ENCODE data around the gene ANKIB1. TPM values are rescaled to one million over a fixed set of nuclear protein-coding genes. Genes with fewer than 3 reads are reported as not detected.

Gene ANKIB1
- polyA plus RNA-seq, 1 donor (not counting 4 experiments of a cell fraction or from before 2014, with no cell fraction given) = 37.0 TPM

GRCh38 chr7:92415225-92415624 lies 169.5 kb downstream of the ANKIB1 start:
- no peak for FAIRE-seq
- Histone ChIP-seq H4K20me1 (ENCODE audit: control insufficient read depth, extremely low read depth, insufficient read depth, low read length) (no peaks in the 10 kb centered on the region), H3K4me1 (ENCODE audit: control insufficient read depth, extremely low read depth, insufficient read depth, low read length) (no peaks in the 10 kb centered on the region), H3K27me3 (ENCODE audit: control insufficient read depth, extremely low read depth, insufficient read depth, low read length) (peaks cover 10% of the 10 kb centered on the region), H3K9me3 (ENCODE audit: control insufficient read depth, low read depth, low read length) (no peaks in the 10 kb centered on the region), H3K4me3 (ENCODE audit: control insufficient read depth in 2 of 3, extremely low read depth in 1 of 3, insufficient read depth in 2 of 3, low read depth in 1 of 3, low read length in 3 of 3) (no peak overlapping the region), H3K79me2 (ENCODE audit: control insufficient read depth, insufficient read depth, low read length) (no peaks in the 10 kb centered on the region), H3K9me1 (ENCODE audit: control insufficient read depth, extremely low read depth, insufficient read depth, low read length) (no peaks in the 10 kb centered on the region), H3K9ac (ENCODE audit: control insufficient read depth, extremely low read depth, insufficient read depth, low read length) (no peak overlapping the region), H3K36me3 (ENCODE audit: control insufficient read depth in 2 of 2, extremely low read depth in 1 of 2, insufficient read depth in 2 of 2, low read length in 2 of 2) (no peaks in the 10 kb centered on the region), H2AFZ (ENCODE audit: control insufficient read depth, low read length) (no peak overlapping the region), H3K4me2 (ENCODE audit: control insufficient read depth, extremely low read depth, insufficient read depth, low read depth, low read length) (no peak overlapping the region), H3K27ac (ENCODE audit: control insufficient read depth, insufficient read depth, low read length) (no peak overlapping the region)
- dilution Hi-C loops (cut with MboI; ENCODE audit: extremely low pct_ligation_motif_present, low sequenced_read_pairs) = no loop called here
- DNase-seq (ENCODE audit: low read depth, low spot score) = no peak
- TF ChIP-seq, protein P1, sequence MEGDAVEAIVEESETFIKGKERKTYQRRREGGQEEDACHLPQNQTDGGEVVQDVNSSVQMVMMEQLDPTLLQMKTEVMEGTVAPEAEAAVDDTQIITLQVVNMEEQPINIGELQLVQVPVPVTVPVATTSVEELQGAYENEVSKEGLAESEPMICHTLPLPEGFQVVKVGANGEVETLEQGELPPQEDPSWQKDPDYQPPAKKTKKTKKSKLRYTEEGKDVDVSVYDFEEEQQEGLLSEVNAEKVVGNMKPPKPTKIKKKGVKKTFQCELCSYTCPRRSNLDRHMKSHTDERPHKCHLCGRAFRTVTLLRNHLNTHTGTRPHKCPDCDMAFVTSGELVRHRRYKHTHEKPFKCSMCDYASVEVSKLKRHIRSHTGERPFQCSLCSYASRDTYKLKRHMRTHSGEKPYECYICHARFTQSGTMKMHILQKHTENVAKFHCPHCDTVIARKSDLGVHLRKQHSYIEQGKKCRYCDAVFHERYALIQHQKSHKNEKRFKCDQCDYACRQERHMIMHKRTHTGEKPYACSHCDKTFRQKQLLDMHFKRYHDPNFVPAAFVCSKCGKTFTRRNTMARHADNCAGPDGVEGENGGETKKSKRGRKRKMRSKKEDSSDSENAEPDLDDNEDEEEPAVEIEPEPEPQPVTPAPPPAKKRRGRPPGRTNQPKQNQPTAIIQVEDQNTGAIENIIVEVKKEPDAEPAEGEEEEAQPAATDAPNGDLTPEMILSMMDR (optimal IDR thresholded peaks at IDR 0.05 in 1 of 3, IDR thresholded peaks at IDR 0.05 in 1 of 3, conservative IDR thresholded peaks at IDR 0.05 in 1 of 3; ENCODE audit: extremely low read depth in 1 of 3, insufficient read depth in 2 of 3, low read length in 3 of 3) = no peak
- TF ChIP-seq EZH2 (IDR thresholded peaks at IDR 0.05; ENCODE audit: low read length) = no peak

GRCh38 chr7:92417913-92418312 lies 172.1 kb downstream of the ANKIB1 start:
- Histone ChIP-seq H3K4me2 (ENCODE audit: control insufficient read depth, extremely low read depth, insufficient read depth, low read depth, low read length) (no peak overlapping the region), H3K27me3 (ENCODE audit: control insufficient read depth, extremely low read depth, insufficient read depth, low read length) (peaks cover 8% of the 10 kb centered on the region), H3K4me3 (ENCODE audit: control insufficient read depth in 2 of 3, extremely low read depth in 1 of 3, insufficient read depth in 2 of 3, low read depth in 1 of 3, low read length in 3 of 3) (no peak overlapping the region), H2AFZ (ENCODE audit: control insufficient read depth, low read length) (no peak overlapping the region), H3K9me3 (ENCODE audit: control insufficient read depth, low read depth, low read length) (no peaks in the 10 kb centered on the region), H3K27ac (ENCODE audit: control insufficient read depth, insufficient read depth, low read length) (no peak overlapping the region), H3K36me3 (ENCODE audit: control insufficient read depth in 2 of 2, extremely low read depth in 1 of 2, insufficient read depth in 2 of 2, low read length in 2 of 2) (no peaks in the 10 kb centered on the region), H3K4me1 (ENCODE audit: control insufficient read depth, extremely low read depth, insufficient read depth, low read length) (no peaks in the 10 kb centered on the region), H3K79me2 (ENCODE audit: control insufficient read depth, insufficient read depth, low read length) (no peaks in the 10 kb centered on the region), H3K9ac (ENCODE audit: control insufficient read depth, extremely low read depth, insufficient read depth, low read length) (no peak overlapping the region), H3K9me1 (ENCODE audit: control insufficient read depth, extremely low read depth, insufficient read depth, low read length) (no peaks in the 10 kb centered on the region), H4K20me1 (ENCODE audit: control insufficient read depth, extremely low read depth, insufficient read depth, low read length) (no peaks in the 10 kb centered on the region)
- TF ChIP-seq EZH2 (IDR thresholded peaks at IDR 0.05; ENCODE audit: low read length) = no peak
- TF ChIP-seq, protein P1 (optimal IDR thresholded peaks at IDR 0.05 in 1 of 3, IDR thresholded peaks at IDR 0.05 in 1 of 3, conservative IDR thresholded peaks at IDR 0.05 in 1 of 3; ENCODE audit: extremely low read depth in 1 of 3, insufficient read depth in 2 of 3, low read length in 3 of 3) = no peak
- dilution Hi-C loops (cut with MboI; ENCODE audit: extremely low pct_ligation_motif_present, low sequenced_read_pairs) = no loop called here
- DNase-seq (ENCODE audit: low read depth, low spot score) = no peak
- no peak for FAIRE-seq
